Neural cell (in vitro differentiated cells): ENCODE data around the gene C1QTNF9. TPM values are rescaled to one million over a fixed set of nuclear protein-coding genes. Genes with fewer than 3 reads are reported as not detected.
"Not testable (repeated sequence)": the region's sequence is repeated elsewhere in the genome, so short reads cannot be mapped to it uniquely, and the experiment has no call there.

ENCODE experiments used
- H2AFZ ChIP-seq: fragments of 200-600, 300-800 bp; sonication (generic), shearing (Covaris generic); 2 replicates; pipeline ENCODE4 v1.6.0; 2014; ENCODE audit warnings: low read depth, mild to moderate bottlenecking, antibody characterized with exemption, low read length, moderate library complexity
- H3F3A ChIP-seq: fragments of 200-600 bp; shearing (Covaris generic); 2 replicates; pipeline ENCODE4 v1.6.1; 2016; ENCODE audit warnings: mild to moderate bottlenecking, moderate library complexity, mixed read lengths, antibody characterized with exemption, low read length; ENCODE audit not compliant: insufficient read depth, poor library complexity, severe bottlenecking
- H3K27ac ChIP-seq: fragments of 200-600, 300-800 bp; sonication (generic), shearing (Covaris generic); 2 replicates; pipeline ENCODE4 v1.5.1; 2014; ENCODE audit warnings: mild to moderate bottlenecking, low read length, moderate library complexity
- H3K27me3 ChIP-seq: fragments of 300-800, 200-600 bp; sonication (generic), shearing (Covaris generic); 2 replicates; pipeline ENCODE4 v1.6.0; 2014; ENCODE audit warnings: mild to moderate bottlenecking, low read depth, low read length, moderate library complexity; ENCODE audit not compliant: insufficient read depth
- H3K36me3 ChIP-seq: fragments of 300-800, 200-600 bp; sonication (generic), shearing (Covaris generic); 2 replicates; pipeline ENCODE4 v1.5.1; 2014; ENCODE audit warnings: mild to moderate bottlenecking, antibody characterized with exemption, low read length, moderate library complexity; ENCODE audit not compliant: insufficient read depth
- H3K4me2 ChIP-seq: fragments of 300-800, 200-600 bp; sonication (generic), shearing (Covaris generic); 2 replicates; pipeline ENCODE4 v1.6.0; 2014; ENCODE audit warnings: mild to moderate bottlenecking, low read length
- H3K4me3 ChIP-seq: fragments of 300-800, 200-600 bp; sonication (generic), shearing (Covaris generic); 2 replicates; pipeline ENCODE4 v1.5.1; 2014; ENCODE audit warnings: mild to moderate bottlenecking, low read length, moderate library complexity
- H3K79me2 ChIP-seq: fragments of 200-600 bp; shearing (Covaris generic); replicated peaks from 2 replicates; pipeline ENCODE4 v1.6.0; 2014; ENCODE audit warnings: mild to moderate bottlenecking, low read length, moderate library complexity; ENCODE audit not compliant: insufficient read depth
- H3K9ac ChIP-seq: fragments of 300-800, 200-600 bp; sonication (generic), shearing (Covaris generic); 2 replicates; pipeline ENCODE4 v1.6.1; 2016; ENCODE audit warnings: mild to moderate bottlenecking, low read length, mixed read lengths
- H3K9me2 ChIP-seq: fragments of 200-600 bp; shearing (Covaris generic); 2 replicates; pipeline ENCODE4 v1.6.1; 2016; ENCODE audit warnings: mild to moderate bottlenecking, low read length, mixed read lengths; ENCODE audit not compliant: insufficient read depth
- H3K9me3 ChIP-seq: fragments of 200-600, 300-800 bp; sonication (generic), shearing (Covaris generic); 2 replicates; pipeline ENCODE4 v1.6.1; 2016; ENCODE audit warnings: mild to moderate bottlenecking, mixed run types, low read length, moderate library complexity, mixed read lengths
- H4K20me1 ChIP-seq: fragments of 200-600 bp; shearing (Covaris generic); 2 replicates; pipeline ENCODE4 v1.6.1; 2016; ENCODE audit warnings: mild to moderate bottlenecking, mixed run types; ENCODE audit not compliant: insufficient read depth
- EP300 ChIP-seq: fragments of 450-650 bp; conservative IDR thresholded peaks from 2 replicates; pipeline ENCODE4 v1.6.1; 2014; ENCODE audit warnings: antibody characterized with exemption, mild to moderate bottlenecking, moderate library complexity; ENCODE audit not compliant: poor library complexity, severe bottlenecking
- EZH2 ChIP-seq: fragments of 200-600, 300-800 bp; shearing (Covaris generic), sonication (generic); IDR thresholded peaks from 2 replicates; pipeline ENCODE4 v1.6.1; 2014; ENCODE audit warnings: antibody characterized with exemption, low read length, borderline replicate concordance, mild to moderate bottlenecking; ENCODE audit not compliant: insufficient read depth, poor library complexity, severe bottlenecking
- MXI1 ChIP-seq: fragments of 450-650 bp; conservative IDR thresholded peaks from 2 replicates; pipeline ENCODE4 v1.6.1; 2014; ENCODE audit warnings: antibody characterized with exemption, mild to moderate bottlenecking; ENCODE audit not compliant: poor library complexity, severe bottlenecking
- POLR2AphosphoS5 ChIP-seq: IDR thresholded peaks from 2 replicates; pipeline ENCODE4 v1.6.1; 2012
- RAD21 ChIP-seq: fragments of 450-650 bp; conservative IDR thresholded peaks from 2 replicates; pipeline ENCODE4 v1.6.1; 2014; ENCODE audit warnings: antibody characterized with exemption, mild to moderate bottlenecking, moderate library complexity
- SMC3 ChIP-seq: fragments of 450-650 bp; conservative IDR thresholded peaks from 2 replicates; pipeline ENCODE4 v1.6.1; 2014; ENCODE audit warnings: antibody characterized with exemption, mild to moderate bottlenecking, moderate library complexity; ENCODE audit not compliant: poor library complexity
- TAF1 ChIP-seq: IDR thresholded peaks from 2 replicates; pipeline ENCODE4 v1.6.1; 2012; ENCODE audit warnings: low read depth
- polyA plus RNA-seq: library from polyadenylated mRNA; depleted of rRNA; stranded (reverse); fragments of >200 nt; gene quantifications from 2 replicates; pipeline ENCODE4 v1.2.3, GENCODE V29; 2014
- TF ChIP-seq, protein P1 (sequence below): fragments of 450-650 bp; IDR thresholded peaks from 2 replicates; pipeline ENCODE4 v1.5.1; 2014; ENCODE audit warnings: antibody characterized with exemption, mild to moderate bottlenecking, moderate library complexity; ENCODE audit not compliant: poor library complexity, severe bottlenecking
- TF ChIP-seq, protein P2 (sequence below): IDR thresholded peaks from 2 replicates; pipeline ENCODE4 v1.6.1; 2012; ENCODE audit warnings: borderline replicate concordance

C1QTNF9 gene
- polyA plus RNA-seq, 1 donor from 2014 or later = not detected

GRCh38 chr13:24348797-24349515 lies 39.6 kb downstream of the C1QTNF9 start:
- H3K27me3 ChIP-seq = no peaks in the 10 kb centered on the region
- H3K9me3 ChIP-seq = no peaks in the 10 kb centered on the region
- no peak overlapping the region for H3K9ac ChIP-seq
- H3K36me3 ChIP-seq = no peaks in the 10 kb centered on the region
- no peak overlapping the region for H3K27ac ChIP-seq
- no peak overlapping the region for H3K4me2 ChIP-seq
- no peaks in the 10 kb centered on the region for H3K79me2 ChIP-seq
- no peaks in the 10 kb centered on the region for H4K20me1 ChIP-seq
- TF ChIP-seq EP300 = no peak
- TF ChIP-seq TAF1 = no peak
- no peak for TF ChIP-seq MXI1
- no peak for TF ChIP-seq POLR2AphosphoS5
- no peak for TF ChIP-seq RAD21
- TF ChIP-seq, protein P1, sequence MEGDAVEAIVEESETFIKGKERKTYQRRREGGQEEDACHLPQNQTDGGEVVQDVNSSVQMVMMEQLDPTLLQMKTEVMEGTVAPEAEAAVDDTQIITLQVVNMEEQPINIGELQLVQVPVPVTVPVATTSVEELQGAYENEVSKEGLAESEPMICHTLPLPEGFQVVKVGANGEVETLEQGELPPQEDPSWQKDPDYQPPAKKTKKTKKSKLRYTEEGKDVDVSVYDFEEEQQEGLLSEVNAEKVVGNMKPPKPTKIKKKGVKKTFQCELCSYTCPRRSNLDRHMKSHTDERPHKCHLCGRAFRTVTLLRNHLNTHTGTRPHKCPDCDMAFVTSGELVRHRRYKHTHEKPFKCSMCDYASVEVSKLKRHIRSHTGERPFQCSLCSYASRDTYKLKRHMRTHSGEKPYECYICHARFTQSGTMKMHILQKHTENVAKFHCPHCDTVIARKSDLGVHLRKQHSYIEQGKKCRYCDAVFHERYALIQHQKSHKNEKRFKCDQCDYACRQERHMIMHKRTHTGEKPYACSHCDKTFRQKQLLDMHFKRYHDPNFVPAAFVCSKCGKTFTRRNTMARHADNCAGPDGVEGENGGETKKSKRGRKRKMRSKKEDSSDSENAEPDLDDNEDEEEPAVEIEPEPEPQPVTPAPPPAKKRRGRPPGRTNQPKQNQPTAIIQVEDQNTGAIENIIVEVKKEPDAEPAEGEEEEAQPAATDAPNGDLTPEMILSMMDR = no peak
- no peak for TF ChIP-seq EZH2
- no peak for TF ChIP-seq SMC3
- TF ChIP-seq, protein P2, sequence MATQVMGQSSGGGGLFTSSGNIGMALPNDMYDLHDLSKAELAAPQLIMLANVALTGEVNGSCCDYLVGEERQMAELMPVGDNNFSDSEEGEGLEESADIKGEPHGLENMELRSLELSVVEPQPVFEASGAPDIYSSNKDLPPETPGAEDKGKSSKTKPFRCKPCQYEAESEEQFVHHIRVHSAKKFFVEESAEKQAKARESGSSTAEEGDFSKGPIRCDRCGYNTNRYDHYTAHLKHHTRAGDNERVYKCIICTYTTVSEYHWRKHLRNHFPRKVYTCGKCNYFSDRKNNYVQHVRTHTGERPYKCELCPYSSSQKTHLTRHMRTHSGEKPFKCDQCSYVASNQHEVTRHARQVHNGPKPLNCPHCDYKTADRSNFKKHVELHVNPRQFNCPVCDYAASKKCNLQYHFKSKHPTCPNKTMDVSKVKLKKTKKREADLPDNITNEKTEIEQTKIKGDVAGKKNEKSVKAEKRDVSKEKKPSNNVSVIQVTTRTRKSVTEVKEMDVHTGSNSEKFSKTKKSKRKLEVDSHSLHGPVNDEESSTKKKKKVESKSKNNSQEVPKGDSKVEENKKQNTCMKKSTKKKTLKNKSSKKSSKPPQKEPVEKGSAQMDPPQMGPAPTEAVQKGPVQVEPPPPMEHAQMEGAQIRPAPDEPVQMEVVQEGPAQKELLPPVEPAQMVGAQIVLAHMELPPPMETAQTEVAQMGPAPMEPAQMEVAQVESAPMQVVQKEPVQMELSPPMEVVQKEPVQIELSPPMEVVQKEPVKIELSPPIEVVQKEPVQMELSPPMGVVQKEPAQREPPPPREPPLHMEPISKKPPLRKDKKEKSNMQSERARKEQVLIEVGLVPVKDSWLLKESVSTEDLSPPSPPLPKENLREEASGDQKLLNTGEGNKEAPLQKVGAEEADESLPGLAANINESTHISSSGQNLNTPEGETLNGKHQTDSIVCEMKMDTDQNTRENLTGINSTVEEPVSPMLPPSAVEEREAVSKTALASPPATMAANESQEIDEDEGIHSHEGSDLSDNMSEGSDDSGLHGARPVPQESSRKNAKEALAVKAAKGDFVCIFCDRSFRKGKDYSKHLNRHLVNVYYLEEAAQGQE = no peak
- H3F3A ChIP-seq = no peaks in the 10 kb centered on the region
- no peaks in the 10 kb centered on the region for H3K9me2 ChIP-seq
- H2AFZ ChIP-seq = no peak overlapping the region
- no peak overlapping the region for H3K4me3 ChIP-seq

DNA sequence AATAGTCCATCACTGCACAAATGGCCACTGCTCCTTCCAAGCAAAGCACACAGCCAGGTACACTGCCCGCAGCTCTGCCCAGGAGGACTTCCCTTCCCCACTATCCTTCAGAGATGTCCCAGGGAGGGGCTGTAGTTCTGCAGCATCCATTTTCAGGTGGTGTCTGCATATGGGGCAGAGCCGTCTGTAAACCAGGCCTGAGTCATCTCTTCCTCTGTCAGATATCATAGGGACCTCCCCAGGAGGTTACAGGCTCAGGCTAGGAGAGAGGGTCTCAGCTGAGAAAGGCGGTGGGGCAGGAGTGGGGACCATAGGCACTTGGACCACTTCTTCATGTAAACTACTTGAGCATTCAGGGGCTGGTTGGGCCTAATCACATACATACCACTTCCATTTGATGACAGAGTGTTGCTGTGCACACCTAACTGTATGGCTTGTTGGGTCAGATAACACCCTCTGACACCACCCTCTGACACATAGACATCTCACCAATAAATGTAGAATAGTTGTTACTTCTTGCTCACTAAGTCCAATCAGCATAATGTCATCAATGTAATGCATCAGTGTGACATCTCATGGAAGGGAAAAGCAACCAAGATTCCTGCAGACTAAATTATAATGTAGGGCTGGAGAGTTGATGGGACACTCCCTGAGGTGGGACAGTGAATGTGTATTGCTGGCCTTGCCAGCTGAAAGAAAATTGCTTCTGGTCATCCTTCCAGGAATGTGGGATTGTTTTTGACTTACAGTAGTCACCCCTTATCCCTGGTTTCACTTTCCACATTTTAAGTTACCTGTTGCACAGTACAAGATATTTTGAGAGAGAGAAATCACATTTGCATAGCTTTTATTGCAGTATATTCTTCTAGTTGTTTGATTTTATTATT lies 40.6 kb downstream of the C1QTNF9 start:
- H4K20me1 ChIP-seq, H3K79me2 ChIP-seq, H3K9ac ChIP-seq, H3K36me3 ChIP-seq, H3K9me3 ChIP-seq, H3K27ac ChIP-seq, H3K27me3 ChIP-seq, H3K9me2 ChIP-seq, H3K4me3 ChIP-seq, H3F3A ChIP-seq, H3K4me2 ChIP-seq, H2AFZ ChIP-seq: not testable (repeated sequence)
